Upper lobe of left lung (tissue), 4 donors: ENCODE results near the gene NID2.

ENCODE experiments used
- EP300 ChIP-seq, 4 donors: sonication (generic); formaldehyde crosslinking; IDR thresholded peaks; one replicate each; pipeline ENCODE4 v1.5.1; 2017; ENCODE audit warnings: antibody characterized with exemption in 4 of 4, control low read depth in 2 of 4
- TF ChIP-seq, protein P1 (sequence below), 6 experiments: fragments of 450-650 bp in 4 of 6; fragments of 200-600 bp in 2 of 6; sonication (generic) in 2 of 6; IDR thresholded peaks; one replicate each; pipeline ENCODE4 v1.5.1; 2016 to 2019; ENCODE audit warnings: antibody characterized with exemption in 6 of 6

DNA sequence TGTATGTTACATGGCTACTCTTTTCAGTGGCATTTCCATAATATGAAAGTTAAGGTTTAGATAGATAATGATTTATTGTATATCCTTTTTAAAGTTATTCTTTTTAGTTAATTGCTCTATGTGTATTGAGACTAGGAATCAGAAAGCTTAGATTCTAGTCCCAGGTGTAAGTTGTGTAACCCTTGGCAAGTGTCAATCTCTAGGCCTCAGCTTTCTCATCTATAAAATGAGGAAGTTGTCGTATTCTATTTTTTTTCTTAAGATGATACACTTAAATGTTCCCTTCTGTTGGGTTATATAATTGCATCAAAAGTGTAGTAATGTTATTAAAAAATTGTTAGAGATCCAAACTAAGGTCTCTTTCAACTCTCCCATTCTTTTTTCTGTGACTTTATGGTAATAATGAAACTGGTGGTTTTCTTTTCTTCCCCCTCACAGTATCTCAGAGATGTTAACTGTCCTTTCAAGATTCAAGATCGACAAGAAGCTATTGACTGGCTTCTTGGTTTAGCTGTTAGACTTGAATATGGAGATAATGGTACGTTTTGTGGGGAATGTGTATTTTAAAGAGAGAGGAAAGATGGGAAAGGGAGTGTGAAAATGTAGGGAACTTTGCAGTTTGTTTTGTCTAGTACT, 75.5 kb downstream of the NID2 start:
- TF ChIP-seq, protein P1, sequence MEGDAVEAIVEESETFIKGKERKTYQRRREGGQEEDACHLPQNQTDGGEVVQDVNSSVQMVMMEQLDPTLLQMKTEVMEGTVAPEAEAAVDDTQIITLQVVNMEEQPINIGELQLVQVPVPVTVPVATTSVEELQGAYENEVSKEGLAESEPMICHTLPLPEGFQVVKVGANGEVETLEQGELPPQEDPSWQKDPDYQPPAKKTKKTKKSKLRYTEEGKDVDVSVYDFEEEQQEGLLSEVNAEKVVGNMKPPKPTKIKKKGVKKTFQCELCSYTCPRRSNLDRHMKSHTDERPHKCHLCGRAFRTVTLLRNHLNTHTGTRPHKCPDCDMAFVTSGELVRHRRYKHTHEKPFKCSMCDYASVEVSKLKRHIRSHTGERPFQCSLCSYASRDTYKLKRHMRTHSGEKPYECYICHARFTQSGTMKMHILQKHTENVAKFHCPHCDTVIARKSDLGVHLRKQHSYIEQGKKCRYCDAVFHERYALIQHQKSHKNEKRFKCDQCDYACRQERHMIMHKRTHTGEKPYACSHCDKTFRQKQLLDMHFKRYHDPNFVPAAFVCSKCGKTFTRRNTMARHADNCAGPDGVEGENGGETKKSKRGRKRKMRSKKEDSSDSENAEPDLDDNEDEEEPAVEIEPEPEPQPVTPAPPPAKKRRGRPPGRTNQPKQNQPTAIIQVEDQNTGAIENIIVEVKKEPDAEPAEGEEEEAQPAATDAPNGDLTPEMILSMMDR (IDR thresholded peaks at IDR 0.05), result no peak
- no peak for TF ChIP-seq EP300 (IDR thresholded peaks at IDR 0.05)
